Measurements from ENCODE around the gene XDH.

The XDH gene

DNA sequence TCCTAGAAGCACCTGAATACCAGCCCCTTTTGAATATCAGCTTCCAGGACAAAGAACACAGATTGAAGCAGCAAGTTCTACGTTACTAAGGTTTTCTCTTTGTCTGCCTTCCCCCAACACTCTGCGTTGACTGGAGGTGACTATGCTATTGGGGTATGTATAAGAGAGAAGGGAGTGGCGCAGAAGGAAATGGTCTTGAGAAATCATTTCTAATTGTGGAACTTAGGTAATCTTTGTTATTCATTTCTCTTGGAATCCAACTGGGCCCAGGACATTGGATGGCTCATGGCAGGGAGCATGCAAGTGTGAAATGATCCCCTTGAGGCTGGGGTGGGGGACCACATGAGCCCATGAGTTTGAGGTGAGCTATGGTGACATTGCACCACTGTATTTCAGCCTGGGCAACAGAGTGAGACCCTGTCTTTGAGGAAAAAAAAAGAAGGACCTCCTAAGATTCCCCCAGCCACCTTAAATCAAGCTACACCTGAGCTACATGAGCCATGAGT, 29.7 kb downstream of the XDH start:
- no peak for TF ChIP-seq EZH2 (IDR thresholded peaks at IDR 0.05; ENCODE audit: borderline replicate concordance, low read length)
- TF ChIP-seq, protein P1, sequence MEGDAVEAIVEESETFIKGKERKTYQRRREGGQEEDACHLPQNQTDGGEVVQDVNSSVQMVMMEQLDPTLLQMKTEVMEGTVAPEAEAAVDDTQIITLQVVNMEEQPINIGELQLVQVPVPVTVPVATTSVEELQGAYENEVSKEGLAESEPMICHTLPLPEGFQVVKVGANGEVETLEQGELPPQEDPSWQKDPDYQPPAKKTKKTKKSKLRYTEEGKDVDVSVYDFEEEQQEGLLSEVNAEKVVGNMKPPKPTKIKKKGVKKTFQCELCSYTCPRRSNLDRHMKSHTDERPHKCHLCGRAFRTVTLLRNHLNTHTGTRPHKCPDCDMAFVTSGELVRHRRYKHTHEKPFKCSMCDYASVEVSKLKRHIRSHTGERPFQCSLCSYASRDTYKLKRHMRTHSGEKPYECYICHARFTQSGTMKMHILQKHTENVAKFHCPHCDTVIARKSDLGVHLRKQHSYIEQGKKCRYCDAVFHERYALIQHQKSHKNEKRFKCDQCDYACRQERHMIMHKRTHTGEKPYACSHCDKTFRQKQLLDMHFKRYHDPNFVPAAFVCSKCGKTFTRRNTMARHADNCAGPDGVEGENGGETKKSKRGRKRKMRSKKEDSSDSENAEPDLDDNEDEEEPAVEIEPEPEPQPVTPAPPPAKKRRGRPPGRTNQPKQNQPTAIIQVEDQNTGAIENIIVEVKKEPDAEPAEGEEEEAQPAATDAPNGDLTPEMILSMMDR (IDR thresholded peaks at IDR 0.05; ENCODE audit: low read length), result no peak
- Histone ChIP-seq H3K9ac (ENCODE audit: low read length) (no peak overlapping the region), H3K79me2 (ENCODE audit: insufficient read depth, low read length) (no peaks in the 10 kb centered on the region), H3K4me2 (ENCODE audit: low read length) (no peak overlapping the region), H3F3A (ENCODE audit: insufficient read depth, low read length) (no peaks in the 10 kb centered on the region), H3K9me3 (ENCODE audit: low read length) (no peaks in the 10 kb centered on the region), H4K20me1 (ENCODE audit: insufficient read depth, low read length) (no peaks in the 10 kb centered on the region), H3K27me3 (ENCODE audit: insufficient read depth, low read length) (no peaks in the 10 kb centered on the region), H3K4me1 (ENCODE audit: insufficient read depth, low read length, severe bottlenecking) (no peaks in the 10 kb centered on the region), H3K36me3 (ENCODE audit: insufficient read depth, low read length) (no peaks in the 10 kb centered on the region), H3K27ac (ENCODE audit: low read depth, low read length, poor library complexity, severe bottlenecking) (no peak overlapping the region), H3K4me3 (ENCODE audit: low read depth, low read length, poor library complexity, severe bottlenecking) (no peak overlapping the region), H3K9me2 (ENCODE audit: low read depth, low read length) (no peaks in the 10 kb centered on the region), H2AFZ (ENCODE audit: low read length) (no peak overlapping the region)

DNA sequence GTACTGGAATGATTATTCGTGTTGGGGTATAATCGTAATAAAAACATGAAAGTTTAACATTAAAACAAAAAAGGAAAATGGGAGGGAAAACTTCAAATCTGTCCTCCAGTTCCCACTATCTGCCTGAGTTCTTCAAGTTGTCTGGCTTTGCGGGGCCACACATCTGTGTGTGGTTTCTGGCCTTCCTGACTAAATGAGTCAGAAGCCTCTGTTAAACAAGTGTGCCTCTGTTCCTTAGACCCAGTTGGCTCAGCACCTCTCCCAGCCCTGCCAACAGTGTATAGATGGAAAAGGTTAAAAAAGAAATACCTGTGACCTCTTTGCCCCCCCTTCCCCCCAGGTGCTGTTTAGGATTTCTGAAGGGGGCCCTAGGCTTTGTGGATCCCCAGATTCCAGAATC, 30.2 kb downstream of the XDH start:
- H2AFZ ChIP-seq (ENCODE audit: low read length), result no peak overlapping the region
- no peaks in the 10 kb centered on the region for H3K36me3 ChIP-seq (ENCODE audit: insufficient read depth, low read length)
- TF ChIP-seq EZH2 (IDR thresholded peaks at IDR 0.05; ENCODE audit: borderline replicate concordance, low read length), result no peak
- no peak overlapping the region for H3K9ac ChIP-seq (ENCODE audit: low read length)
- H3K9me3 ChIP-seq (ENCODE audit: low read length), result no peaks in the 10 kb centered on the region
- H3K4me1 ChIP-seq (ENCODE audit: insufficient read depth, low read length, severe bottlenecking), result no peaks in the 10 kb centered on the region
- H3K4me3 ChIP-seq (ENCODE audit: low read depth, low read length, poor library complexity, severe bottlenecking), result no peak overlapping the region
- H3K4me2 ChIP-seq (ENCODE audit: low read length), result no peak overlapping the region
- no peaks in the 10 kb centered on the region for H3F3A ChIP-seq (ENCODE audit: insufficient read depth, low read length)
- no peak overlapping the region for H3K27ac ChIP-seq (ENCODE audit: low read depth, low read length, poor library complexity, severe bottlenecking)
- H3K27me3 ChIP-seq (ENCODE audit: insufficient read depth, low read length), result no peaks in the 10 kb centered on the region
- H3K79me2 ChIP-seq (ENCODE audit: insufficient read depth, low read length), result no peaks in the 10 kb centered on the region
- H3K9me2 ChIP-seq (ENCODE audit: low read depth, low read length), result no peaks in the 10 kb centered on the region
- H4K20me1 ChIP-seq (ENCODE audit: insufficient read depth, low read length), result no peaks in the 10 kb centered on the region

DNA sequence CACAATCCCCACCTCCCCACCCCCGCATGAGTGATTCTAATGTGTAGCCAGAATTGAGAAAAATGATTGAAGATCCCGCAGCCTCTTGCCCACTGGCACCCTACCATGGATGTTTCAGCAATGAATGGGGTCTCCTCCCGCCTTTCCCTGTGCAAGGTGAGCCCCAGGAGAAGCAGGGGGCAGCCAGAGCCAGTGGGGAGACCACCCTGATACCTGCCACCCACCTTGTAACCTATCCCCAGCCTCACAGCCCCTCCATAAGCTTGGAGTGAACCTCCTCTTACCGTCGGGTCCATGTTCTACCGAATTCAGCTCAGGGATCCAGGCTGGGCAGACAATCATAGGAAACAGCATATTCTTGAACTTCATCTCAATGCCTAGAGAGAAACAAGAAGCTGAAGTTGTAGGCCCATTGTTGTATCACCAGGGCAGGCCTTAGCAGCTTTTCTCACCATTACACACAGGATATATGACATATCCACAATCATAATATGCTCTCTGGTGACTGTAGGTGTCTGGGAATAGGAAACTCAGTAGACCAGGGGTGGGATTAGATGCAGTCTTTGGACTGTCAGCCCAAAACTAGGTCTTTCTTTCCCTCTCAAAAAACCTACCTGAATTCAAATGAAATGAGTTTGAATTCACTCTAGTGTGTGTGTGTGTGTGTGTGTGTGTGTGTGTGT, 30.9 kb downstream of the XDH start:
- Histone ChIP-seq H4K20me1 (ENCODE audit: insufficient read depth, low read length) (no peaks in the 10 kb centered on the region), H3K9me3 (ENCODE audit: low read length) (no peaks in the 10 kb centered on the region), H3K36me3 (ENCODE audit: insufficient read depth, low read length) (no peaks in the 10 kb centered on the region), H3K9ac (ENCODE audit: low read length) (no peak overlapping the region), H2AFZ (ENCODE audit: low read length) (no peak overlapping the region), H3K27ac (ENCODE audit: low read depth, low read length, poor library complexity, severe bottlenecking) (no peak overlapping the region), H3K27me3 (ENCODE audit: insufficient read depth, low read length) (no peaks in the 10 kb centered on the region), H3K4me2 (ENCODE audit: low read length) (no peak overlapping the region), H3K9me2 (ENCODE audit: low read depth, low read length) (no peaks in the 10 kb centered on the region), H3K4me1 (ENCODE audit: insufficient read depth, low read length, severe bottlenecking) (no peaks in the 10 kb centered on the region), H3K79me2 (ENCODE audit: insufficient read depth, low read length) (no peaks in the 10 kb centered on the region), H3K4me3 (ENCODE audit: low read depth, low read length, poor library complexity, severe bottlenecking) (no peak overlapping the region), H3F3A (ENCODE audit: insufficient read depth, low read length) (no peaks in the 10 kb centered on the region)
- no peak for TF ChIP-seq EZH2 (IDR thresholded peaks at IDR 0.05; ENCODE audit: borderline replicate concordance, low read length)
- TF ChIP-seq, protein P1 (IDR thresholded peaks at IDR 0.05; ENCODE audit: low read length), result no peak
